Measurements from ENCODE around the gene PGGT1B. TPM values are rescaled to one million over a fixed set of nuclear protein-coding genes. Genes with fewer than 3 reads are reported as not detected.
A peak's percentile ranks its signal among the peaks of the same experiment; 100 is the strongest.

The PGGT1B gene
- total and polyA plus RNA-seq, 2 of the 8 experiments (the other 6 are each of a cell fraction or from before 2014, with no cell fraction given): 1.9 to 43.1 TPM

DNA sequence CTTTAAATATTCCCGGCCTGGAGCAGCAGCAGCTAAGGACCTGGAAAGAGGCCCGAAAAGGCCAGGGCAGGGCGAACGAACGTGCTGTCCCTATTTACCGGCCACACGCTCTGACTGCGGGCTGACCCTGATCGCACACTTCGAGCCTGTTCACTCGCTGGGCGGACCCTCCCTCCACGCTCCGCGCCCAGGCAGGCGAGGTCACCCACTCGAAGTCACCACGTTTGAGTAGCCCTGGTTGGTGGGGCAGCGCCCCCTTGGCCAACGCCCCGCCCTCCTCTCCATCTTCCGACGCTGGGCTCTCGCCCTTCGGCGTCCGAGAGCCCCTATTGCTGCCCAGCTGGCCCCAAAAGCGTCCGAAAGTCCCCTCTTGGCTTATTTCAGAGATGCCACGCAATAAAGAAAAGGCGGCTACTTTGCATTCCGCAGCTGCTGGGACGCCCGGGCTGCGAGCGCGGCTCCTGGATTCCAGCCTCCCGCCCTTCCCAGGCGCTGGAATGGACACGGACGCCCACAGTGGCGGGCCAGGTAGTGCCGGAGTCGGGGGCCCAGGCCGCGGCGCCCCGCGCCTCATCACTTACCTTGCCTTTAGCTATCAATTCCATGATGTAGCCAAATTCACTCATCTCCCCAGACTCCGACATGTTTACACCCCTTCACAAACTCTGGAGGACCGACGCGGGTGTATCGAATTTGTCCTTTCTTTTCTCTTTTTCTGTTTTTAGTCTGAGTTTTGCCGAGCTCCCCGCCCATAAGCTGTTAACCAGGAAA lies 83.1 kb downstream of the PGGT1B start (continued):
- TF ChIP-seq SP2 (IDR thresholded peaks at IDR 0.05; ENCODE audit: low read length) (no peak), JUND (IDR thresholded peaks at IDR 0.05; ENCODE audit: low read length) (no peak), SUZ12 (IDR thresholded peaks at IDR 0.05; ENCODE audit: low read length) (peak; percentile 95; the same call in 1 of the 2 replicates), EZH2 (IDR thresholded peaks at IDR 0.05; ENCODE audit: low read depth, low read length, severe bottlenecking) (peak; percentile 89), MAFK (IDR thresholded peaks at IDR 0.05; ENCODE audit: low read depth, low read length) (no peak), CTBP2 (IDR thresholded peaks at IDR 0.05; ENCODE audit: borderline replicate concordance, insufficient read depth, insufficient read length, low read length) (no peak), RNF2 (IDR thresholded peaks at IDR 0.05; ENCODE audit: borderline replicate concordance, low read depth, low read length, missing control alignments, poor library complexity, severe bottlenecking) (peak; percentile 78), GABPA (IDR thresholded peaks at IDR 0.05; ENCODE audit: borderline replicate concordance, insufficient read depth, low read length) (no peak), NRF1 (IDR thresholded peaks at IDR 0.05; ENCODE audit: low read depth, low read length) (no peak), TEAD4 (IDR thresholded peaks at IDR 0.05; ENCODE audit: low read depth, low read length) (0 out of 2 replicates have a peak, but pooled peaks have one; percentile 21), ASH2L (IDR thresholded peaks at IDR 0.05; ENCODE audit: low read length) (no peak), TBP (IDR thresholded peaks at IDR 0.05; ENCODE audit: low read depth, low read length) (0 out of 2 replicates have a peak, but pooled peaks have one; percentile 7), SP4 (IDR thresholded peaks at IDR 0.05; ENCODE audit: low read length) (no peak), RFX5 (IDR thresholded peaks at IDR 0.05; ENCODE audit: borderline replicate concordance, low read depth, low read length) (no peak)
- TF ChIP-seq, protein P1, sequence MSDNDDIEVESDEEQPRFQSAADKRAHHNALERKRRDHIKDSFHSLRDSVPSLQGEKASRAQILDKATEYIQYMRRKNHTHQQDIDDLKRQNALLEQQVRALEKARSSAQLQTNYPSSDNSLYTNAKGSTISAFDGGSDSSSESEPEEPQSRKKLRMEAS (IDR thresholded peaks at IDR 0.05): 0 out of 2 replicates have a peak, but pooled peaks have one; percentile 78

All from H1 (cell line).